Measurements from ENCODE around the gene VIM.

The VIM gene

GRCh38 chr10:17209302-17209701 is 18.7 kb upstream of the VIM start:
- FAIRE-seq, result no peak

GRCh38 chr10:17209881-17210280 is 18.2 kb upstream of the VIM start:
- FAIRE-seq (no peak), DNase-seq (ENCODE audit: insufficient read length, low spot score) (no peak)

More at GRCh38 chr10:17209302-17209701, 18.7 kb upstream of the VIM start:
- no peak for DNase-seq (ENCODE audit: insufficient read length, low spot score)

GRCh38 chr10:17210361-17210760 is 17.7 kb upstream of the VIM start:
- DNase-seq (ENCODE audit: insufficient read length, low spot score) (no peak), FAIRE-seq (no peak)

- DNase-seq (ENCODE audit: insufficient read length, low spot score) (no peak), FAIRE-seq (no peak)
Observed at GRCh38 chr10:17212802-17213221, 15.2 kb upstream of the VIM start.

- DNase-seq (ENCODE audit: insufficient read length, low spot score) (no peak), FAIRE-seq (no peak)
Observed at GRCh38 chr10:17213646-17214349, 14.2 kb upstream of the VIM start.

- no peak for FAIRE-seq
- DNase-seq (ENCODE audit: insufficient read length, low spot score), result no peak
Observed at GRCh38 chr10:17214526-17214925, 13.5 kb upstream of the VIM start.

GRCh38 chr10:17214971-17215781 is 12.9 kb upstream of the VIM start:
- DNase-seq (ENCODE audit: insufficient read length, low spot score) (no peak), FAIRE-seq (no peak)

- FAIRE-seq (no peak), DNase-seq (ENCODE audit: insufficient read length, low spot score) (no peak)
Observed at GRCh38 chr10:17215782-17216122, 12.3 kb upstream of the VIM start.

GRCh38 chr10:17216217-17216900 is 11.7 kb upstream of the VIM start:
- DNase-seq (ENCODE audit: insufficient read length, low spot score) (peak; percentile 72), FAIRE-seq (peak; percentile 28)

- FAIRE-seq, result no peak
- no peak for DNase-seq (ENCODE audit: insufficient read length, low spot score)
Observed at GRCh38 chr10:17216901-17217395, 11.1 kb upstream of the VIM start.

GRCh38 chr10:17217631-17218232 is 10.3 kb upstream of the VIM start:
- DNase-seq (ENCODE audit: insufficient read length, low spot score) (no peak), FAIRE-seq (no peak)

- FAIRE-seq, result no peak
- DNase-seq (ENCODE audit: insufficient read length, low spot score), result no peak
Observed at GRCh38 chr10:17219024-17219423, 9.0 kb upstream of the VIM start.

GRCh38 chr10:17220652-17221100 is 7.4 kb upstream of the VIM start:
- no peak for FAIRE-seq
- DNase-seq (ENCODE audit: insufficient read length, low spot score), result no peak

GRCh38 chr10:17222329-17222728 is 5.7 kb upstream of the VIM start:
- FAIRE-seq, result no peak
- DNase-seq (ENCODE audit: insufficient read length, low spot score), result no peak

GRCh38 chr10:17225808-17226207 is 2.2 kb upstream of the VIM start:
- no peak for FAIRE-seq
- no peak for DNase-seq (ENCODE audit: insufficient read length, low spot score)

GRCh38 chr10:17226891-17227303 is 1.1 kb upstream of the VIM start:
- no peak for DNase-seq (ENCODE audit: insufficient read length, low spot score)

GRCh38 chr10:17227367-17228090 is 512 bp upstream of the VIM start:
- FAIRE-seq (no peak), DNase-seq (ENCODE audit: insufficient read length, low spot score) (no peak)

More at GRCh38 chr10:17226891-17227303, 1.1 kb upstream of the VIM start:
- FAIRE-seq, result no peak

GRCh38 chr10:17229016-17229716 is 1.1 kb downstream of the VIM start:
- FAIRE-seq, result peak; percentile 26

GRCh38 chr10:17229717-17229966 is 1.6 kb downstream of the VIM start:
- DNase-seq (ENCODE audit: insufficient read length, low spot score), result no peak
- FAIRE-seq, result no peak

More at GRCh38 chr10:17229016-17229716, 1.1 kb downstream of the VIM start:
- DNase-seq (ENCODE audit: insufficient read length, low spot score), result peak; percentile 82

Measured in HTR-8/SVneo (cell line).